EL (cell line): Measurements from ENCODE around the gene ARHGAP23.

ENCODE experiments used
- DNase-seq: peaks from one replicate; pipeline ENCODE4 v3.0.0-alpha.2; 2016

Gene ARHGAP23

DNA sequence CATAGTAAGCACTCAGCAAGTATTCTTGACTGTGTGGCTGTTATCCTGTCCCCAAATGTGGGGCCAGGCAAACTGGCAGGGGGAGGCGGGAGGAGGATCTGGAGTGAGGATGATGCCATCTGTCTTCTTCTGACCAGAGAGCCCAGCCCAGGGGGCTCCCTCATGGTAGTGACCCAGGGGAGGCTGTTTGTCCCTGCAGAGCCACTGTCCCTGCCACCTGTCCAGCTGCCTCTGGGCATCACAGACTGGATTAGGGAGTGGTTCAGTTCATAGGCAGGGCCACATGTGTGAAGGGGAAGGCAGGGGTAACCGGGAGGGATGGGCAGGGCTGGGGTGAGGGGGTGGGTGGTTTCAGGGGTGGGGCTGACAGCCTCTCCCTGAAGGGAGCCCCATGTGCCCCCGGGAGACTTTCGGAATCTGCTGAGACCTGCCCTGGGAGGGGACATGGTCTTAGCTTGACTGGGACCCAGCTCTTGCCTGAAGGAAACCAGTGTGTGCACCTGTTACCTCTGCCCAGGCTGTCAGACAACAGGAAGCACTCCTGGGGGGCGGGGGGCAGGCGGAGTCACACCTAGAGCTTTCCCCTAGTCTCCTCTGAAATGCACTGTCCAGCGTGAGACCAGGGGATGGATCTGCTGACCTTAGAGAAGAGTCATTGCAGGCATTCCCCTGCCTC is 15.2 kb downstream of the ARHGAP23 start:
- DNase-seq, result no peak

DNA sequence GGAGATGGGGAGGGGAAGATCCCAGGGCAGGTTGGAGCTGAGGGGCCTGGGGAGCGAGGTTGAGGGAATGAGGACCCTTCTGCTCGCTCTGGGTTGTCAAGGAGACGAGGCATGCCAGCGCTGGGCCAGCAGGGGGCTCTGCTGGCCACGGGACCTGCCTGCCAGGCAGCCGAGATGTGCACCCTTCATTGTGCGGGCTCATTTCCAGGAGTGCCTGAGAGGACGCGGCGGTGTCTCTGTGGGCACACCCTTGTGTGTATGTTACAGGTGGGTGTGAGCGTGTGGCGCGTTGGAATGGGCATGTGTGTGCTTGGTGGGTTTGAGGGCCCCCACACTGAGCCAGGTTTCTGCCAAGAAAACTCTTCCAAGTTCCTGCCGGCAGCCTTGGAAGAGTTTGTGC is 15.9 kb downstream of the ARHGAP23 start:
- DNase-seq, result peak; percentile 71

DNA sequence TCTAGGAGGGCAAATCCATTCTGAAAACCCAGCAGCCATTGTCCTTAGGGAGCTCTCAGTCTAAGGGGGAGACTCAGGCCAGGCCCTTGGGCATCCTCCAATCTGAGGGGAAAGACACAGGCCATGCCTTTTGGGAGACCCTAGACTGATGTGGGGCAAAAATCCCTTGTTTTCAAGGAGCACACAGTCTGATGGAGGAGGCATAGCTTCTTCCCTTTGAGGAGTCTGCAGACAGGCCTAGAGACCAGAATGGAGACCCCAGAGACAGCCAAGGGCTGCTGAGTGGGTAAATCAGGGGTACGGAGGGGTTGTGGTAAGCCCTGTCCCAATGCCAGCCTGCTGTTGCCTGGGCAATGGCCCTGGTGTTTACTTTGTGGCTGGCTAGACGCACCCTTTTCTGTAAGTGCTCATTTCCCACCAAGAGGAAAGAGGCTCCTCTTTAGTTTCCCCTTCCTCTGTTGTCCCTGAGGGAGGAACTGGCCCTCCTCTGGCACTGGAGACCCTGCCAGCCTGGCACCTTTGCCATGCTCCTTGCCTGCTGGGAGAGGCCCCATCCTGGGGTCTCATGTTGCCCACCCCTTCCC is 19.3 kb downstream of the ARHGAP23 start:
- no peak for DNase-seq

DNA sequence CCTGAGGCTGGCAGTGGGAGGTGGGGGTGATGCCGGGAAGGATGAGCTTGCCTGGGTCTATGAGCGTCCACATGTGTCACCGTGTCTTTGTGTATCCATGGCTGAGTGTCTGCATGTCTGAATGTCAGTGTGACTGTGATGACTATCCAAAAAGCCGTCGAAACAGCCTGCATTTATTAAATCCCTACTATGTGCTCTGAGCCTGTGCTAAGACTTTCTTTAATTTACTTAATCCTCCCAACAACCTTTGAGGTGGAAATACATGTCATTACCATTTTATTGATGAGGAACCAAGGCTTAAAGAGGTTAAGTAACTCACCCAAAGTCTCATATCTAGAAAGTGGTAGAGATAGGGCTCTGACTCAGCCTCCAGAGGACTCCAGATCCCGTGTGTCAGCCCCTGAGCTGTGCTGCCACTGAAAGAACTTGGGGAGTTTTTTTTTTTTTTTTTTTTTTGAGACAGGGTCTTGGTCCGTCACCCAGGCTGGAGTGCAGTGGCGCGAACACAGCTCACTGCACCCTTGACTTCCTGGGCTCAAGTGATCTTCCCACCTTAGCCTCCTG is 20.0 kb downstream of the ARHGAP23 start:
- peak; percentile 56 for DNase-seq

DNA sequence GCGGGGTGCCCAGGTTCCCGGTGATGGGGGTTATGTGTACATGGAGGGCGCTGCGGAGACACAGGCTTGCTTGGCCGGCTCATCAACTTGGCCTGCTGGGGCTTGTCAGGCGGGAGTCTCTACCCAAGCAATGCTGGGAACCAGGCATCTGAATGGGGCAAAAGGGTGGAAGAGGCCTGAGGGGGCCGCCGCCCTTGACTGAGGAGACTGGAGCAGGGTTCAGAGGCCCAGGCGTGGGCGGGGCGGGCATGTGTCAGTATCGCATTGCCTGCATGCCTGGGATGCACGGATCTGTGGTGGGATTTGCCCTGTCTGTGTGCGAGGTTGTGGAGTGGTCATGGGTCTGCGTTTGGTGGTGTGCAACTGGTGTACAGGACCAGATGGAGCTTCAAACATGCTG is 21.1 kb downstream of the ARHGAP23 start:
- peak; percentile 73 for DNase-seq

DNA sequence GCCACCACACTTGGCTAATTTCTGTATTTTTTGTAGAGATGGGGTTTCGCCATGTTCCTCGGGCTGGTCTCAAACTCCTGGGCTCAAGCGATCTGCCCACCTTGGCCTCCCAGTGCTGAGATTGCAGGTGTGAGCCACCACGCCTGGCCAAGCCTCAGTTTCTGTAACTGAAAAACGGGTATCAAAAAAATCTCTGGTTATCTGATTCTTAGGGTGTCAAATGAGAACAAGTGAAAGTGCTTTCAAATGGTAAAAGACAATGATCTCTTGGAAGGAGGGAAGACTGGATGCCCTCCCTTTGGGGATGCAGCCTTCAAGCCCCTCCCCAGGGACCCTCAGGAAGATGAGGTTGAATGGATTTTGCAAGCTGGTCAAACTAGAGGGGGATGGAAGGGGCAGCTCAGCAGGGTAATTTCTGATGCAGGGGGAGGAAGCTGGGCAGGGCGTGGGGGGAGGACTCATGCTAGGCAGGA is 22.3 kb downstream of the ARHGAP23 start:
- no peak for DNase-seq

- peak; percentile 96 for DNase-seq
These were observed 23.0 kb downstream of the ARHGAP23 start for GRCh38 chr17:38451030-38451839.

- DNase-seq, result peak; percentile 98
These were observed 23.7 kb downstream of the ARHGAP23 start for GRCh38 chr17:38451840-38452529.

DNA sequence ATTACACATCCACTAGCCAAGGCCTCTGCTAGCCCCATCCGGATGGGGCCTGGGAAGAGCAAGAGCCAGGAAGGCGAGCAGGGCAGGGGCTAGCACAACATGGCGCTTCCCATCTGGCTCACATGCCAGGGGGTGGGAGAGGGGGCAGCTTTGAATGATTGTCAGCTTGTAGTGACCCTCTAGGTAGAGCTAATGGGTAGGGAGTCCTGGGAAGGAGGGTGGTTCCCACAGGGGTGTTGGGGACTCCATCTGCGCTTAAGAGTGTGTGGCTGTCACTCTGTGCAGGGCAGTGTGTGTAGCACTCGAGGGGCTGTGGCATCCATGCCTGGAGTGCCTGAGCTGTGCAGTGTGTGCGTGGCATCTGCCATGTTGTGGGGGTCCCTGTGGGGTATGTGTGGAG is 24.5 kb downstream of the ARHGAP23 start:
- DNase-seq, result no peak

- peak; percentile 73 for DNase-seq
These were observed 25.7 kb downstream of the ARHGAP23 start for GRCh38 chr17:38453951-38454421.

GRCh38 chr17:38454532-38454931 is 26.3 kb downstream of the ARHGAP23 start:
- DNase-seq, result peak; percentile 91

DNA sequence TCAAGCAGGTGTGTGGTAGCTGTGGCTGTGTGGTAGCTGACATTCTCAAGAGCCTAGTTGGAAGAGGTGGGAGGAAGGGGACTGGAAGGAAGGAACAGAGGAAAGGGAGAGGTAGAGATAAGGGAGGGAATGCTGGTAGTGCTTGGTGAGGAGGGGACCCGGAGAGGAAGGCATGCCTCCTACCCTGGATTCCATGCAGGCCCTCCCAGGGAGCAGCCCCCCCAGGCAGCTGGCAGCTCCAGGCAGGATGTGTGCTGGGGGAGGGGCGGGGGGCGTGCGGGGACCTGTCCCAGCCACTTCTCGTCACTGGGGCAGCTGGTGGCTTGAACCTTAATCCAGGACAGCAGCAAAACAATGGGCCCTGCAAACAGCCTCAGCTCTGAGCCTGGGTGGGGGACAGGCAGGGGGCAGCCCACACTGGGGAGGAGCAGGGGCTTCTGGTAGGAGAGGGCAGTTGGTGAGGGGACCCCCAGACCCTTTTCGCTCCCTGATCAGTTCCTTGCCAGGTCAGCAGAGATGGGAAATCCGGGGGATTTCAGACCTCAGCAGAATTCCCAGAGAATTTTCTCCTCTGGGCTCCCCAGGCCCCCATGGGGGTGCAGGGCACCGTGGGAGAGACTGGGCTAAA is 27.1 kb downstream of the ARHGAP23 start:
- DNase-seq, result no peak

DNA sequence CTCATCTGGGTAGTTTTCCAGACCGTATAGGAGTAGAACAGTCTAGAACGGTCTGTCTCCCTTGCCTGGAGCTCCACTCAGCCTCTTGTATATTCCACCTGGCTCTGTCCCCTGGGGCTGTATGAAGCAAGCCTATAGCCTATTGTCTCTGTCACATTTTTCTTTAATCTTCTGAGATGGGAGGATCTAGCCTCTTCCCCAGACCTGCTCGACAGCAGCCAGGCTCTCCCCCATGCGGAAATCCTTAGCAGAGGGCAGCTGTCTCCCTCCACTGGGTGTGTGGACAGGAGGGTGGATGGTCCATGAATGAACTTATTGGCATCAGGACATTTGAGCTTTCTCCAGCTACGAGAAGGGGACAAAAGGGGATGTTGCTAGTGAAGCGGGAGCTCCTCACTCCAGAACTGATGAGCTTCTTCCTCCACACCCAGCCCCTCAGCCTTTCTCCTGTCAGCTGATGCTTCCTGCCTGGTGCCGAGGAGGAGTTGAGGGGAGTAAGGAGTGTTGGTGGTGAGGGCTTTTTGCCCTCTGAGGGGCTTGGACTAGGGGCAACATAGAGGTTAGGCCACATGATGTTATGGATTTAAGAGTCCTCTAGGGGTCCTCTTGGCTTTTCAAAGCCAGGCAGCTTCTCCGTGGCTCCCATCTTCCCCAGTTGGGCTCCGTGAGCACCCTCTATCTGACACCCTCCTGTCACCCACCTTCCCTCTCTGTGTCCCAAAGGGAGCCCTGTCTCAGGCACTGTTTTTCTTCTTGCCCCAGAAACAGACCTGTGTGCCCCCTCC is 28.0 kb downstream of the ARHGAP23 start:
- no peak for DNase-seq

DNA sequence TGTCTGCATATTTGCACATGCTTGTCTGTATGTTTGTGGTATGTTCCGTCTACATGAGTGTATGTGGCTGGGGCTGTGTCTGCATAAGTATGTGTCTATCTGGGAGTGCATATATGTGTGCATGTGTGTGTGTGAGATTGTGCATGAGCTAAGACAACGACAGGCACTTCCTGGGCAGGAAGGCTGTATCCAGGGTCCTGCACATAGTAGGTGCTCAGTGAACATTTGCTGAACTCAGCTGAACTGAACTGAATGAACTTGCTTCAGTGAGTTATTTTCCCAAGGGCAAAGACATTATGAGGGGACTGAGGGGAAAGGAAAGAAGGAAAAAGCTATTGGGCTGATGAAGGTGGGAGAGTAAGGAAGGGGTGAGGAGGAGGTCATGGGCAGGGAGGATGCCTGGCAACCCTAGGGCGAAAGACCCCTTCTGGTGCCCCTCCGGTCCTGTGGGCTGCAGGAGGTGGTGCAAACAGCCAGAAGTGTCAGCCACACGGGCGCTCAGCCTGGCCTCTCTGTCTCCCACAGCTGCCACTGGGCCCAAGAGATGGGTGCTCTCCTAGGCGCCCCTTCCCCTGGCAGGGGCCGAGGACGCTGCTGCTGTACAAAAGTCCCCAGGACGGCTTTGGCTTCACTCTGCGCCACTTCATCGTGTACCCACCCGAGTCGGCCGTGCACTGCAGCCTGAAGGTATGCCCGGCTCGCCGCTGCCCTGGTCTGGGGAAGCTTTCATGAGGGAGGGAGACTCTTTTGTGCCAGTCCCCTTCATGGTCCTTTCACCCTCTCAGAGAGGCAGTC is 29.5 kb downstream of the ARHGAP23 start:
- no peak for DNase-seq

GRCh38 chr17:38458521-38458920 is 30.3 kb downstream of the ARHGAP23 start:
- DNase-seq, result no peak

GRCh38 chr17:38459567-38459966 is 31.3 kb downstream of the ARHGAP23 start:
- DNase-seq, result no peak

DNA sequence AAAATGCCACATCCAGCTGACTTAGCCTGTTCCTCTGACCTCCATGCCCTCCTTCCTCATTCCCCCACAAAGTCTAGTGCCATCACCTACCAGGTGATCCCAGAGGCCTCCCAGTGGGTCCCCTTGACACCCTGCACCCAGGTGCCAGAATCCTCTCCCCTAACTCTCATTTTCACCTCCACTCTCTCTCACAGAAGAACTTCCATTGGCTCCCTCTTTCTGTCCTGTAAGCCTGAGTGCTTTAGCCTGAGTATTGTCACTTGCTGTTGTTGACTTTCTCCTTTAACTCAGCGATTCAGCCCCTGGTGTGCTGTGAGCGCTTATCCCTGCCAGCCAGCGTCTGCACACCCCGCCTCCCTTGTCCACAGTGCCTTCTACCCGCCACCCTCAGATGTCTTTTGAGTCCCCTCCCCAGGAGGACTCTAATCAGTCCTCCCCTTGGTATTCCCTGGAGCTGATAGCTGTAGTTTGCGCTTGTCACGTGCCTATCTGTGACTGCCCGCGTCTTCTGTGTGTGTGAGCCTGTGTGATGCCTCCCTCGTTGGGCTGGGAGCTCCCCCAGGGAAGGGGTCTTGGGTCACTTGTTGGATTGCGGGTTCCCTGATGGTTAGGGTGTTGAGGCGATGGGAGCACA is 31.9 kb downstream of the ARHGAP23 start:
- DNase-seq, result no peak

DNA sequence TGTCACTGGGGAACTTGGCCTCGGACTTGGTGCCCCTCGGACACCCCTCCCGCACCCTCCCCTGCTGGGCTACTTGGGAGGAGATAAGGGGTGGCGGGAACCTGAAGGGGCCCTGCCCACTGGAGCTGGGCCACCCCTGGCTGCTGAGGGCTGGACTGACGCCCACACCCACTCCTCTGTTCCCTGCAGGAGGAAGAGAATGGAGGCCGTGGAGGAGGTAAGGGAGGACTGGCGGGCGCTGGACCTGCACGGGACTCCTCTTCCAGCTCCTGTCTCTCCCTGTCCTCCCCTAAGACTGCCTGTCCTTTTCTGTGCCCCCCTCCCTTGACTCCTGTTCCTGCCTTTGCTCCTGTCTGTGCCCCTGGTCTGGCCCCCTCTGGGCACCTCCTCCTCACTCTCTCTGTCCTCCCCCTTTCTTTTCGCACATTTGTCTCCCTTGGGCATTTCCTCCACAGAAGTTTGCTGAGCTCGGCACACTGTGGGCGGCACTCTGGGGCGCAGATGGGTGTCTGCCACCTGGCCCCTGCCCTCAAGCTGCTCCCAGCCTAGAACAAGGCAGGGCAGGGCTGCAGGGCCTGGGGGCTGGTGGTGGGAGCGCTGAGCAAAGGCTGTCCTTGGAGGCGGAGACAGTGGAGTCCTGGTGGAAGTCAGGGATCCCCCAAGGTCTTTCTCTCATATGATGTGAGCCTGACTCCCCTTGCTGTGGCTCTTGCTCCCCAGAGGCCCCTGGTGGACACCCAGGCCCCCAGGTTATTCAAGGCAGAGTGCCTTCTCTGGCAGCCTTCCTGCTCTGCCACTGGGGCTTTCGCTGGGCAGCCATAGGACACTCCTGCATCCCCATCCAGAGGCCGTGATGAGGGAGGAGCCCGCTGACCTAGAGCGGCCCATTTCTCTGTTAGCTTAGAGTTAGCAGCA is 32.7 kb downstream of the ARHGAP23 start:
- DNase-seq, result no peak

DNA sequence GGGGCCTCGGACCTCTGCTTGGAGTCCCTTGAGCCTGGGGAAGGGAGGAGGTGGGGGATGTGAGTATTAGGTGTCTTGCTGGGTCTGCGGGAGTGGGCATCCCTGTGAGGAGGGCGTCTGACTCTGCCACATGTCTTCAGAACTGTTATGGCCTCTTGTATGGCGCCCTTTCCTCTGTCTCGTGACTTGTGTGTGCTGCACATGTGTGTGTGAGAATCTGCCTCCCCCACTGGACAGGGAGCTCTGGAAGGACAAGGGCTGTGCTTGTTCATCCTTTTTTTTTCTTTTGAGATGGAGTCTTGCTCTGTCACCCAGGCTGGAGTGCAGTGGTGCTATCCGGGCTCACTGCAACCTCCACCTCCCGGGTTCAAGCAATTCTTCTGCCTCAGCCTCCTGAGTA is 33.4 kb downstream of the ARHGAP23 start:
- no peak for DNase-seq
